Measurements from ENCODE around the gene TTC12. TPM values are rescaled to one million over a fixed set of nuclear protein-coding genes. Genes with fewer than 3 reads are reported as not detected.

TTC12 gene
- total and polyA plus RNA-seq, 2 of the 8 experiments (the other 6 are each of a cell fraction or from before 2014, with no cell fraction given), result 4.7 to 9.0 TPM

GRCh38 chr11:113393501-113393985 is 79.2 kb downstream of the TTC12 start:
- no peak overlapping the region for H4K91ac ChIP-seq (replicated peaks; ENCODE audit: insufficient read length, low read length)
- H3K14ac ChIP-seq (ENCODE audit: insufficient read length), result no peak overlapping the region
- no peaks in the 10 kb centered on the region for H3K79me2 ChIP-seq (ENCODE audit: control insufficient read depth in 1 of 2, insufficient read depth in 2 of 2, low read length in 2 of 2)
- H4K20me1 ChIP-seq (replicated peaks in 1 of 2; ENCODE audit: control insufficient read depth in 1 of 2, insufficient read depth in 2 of 2, low read length in 2 of 2), result no peaks in the 10 kb centered on the region
- H3K23me2 ChIP-seq (ENCODE audit: low read depth, low read length), result no peaks in the 10 kb centered on the region
- ChIA-PET POLR2A (ENCODE audit: partially characterized antibody) (no interaction called here), CTCF (ENCODE audit: partially characterized antibody) (interaction anchor here (0.9 to 1.2 kb wide), 3 partner anchors 8 to 335 kb away, joined by 3 read pairs; no protein-coding TSS in a partner anchor)
- no peaks in the 10 kb centered on the region for H3K27me3 ChIP-seq (replicated peaks in 1 of 4; ENCODE audit: control insufficient read depth in 3 of 4, extremely low read depth in 1 of 4, insufficient read depth in 3 of 4, low read length in 3 of 4)
- H3K4me1 ChIP-seq (replicated peaks in 1 of 4; ENCODE audit: control insufficient read depth in 3 of 4, insufficient read depth in 4 of 4, low read length in 3 of 4), result peaks cover 0 to 4% (median 0%) of the 10 kb centered on the region in 4 experiments; a peak in 1 of 7 replicates
- FAIRE-seq (no peak), DNase-seq (ENCODE audit: low read depth in 1 of 2, low spot score in 2 of 2) (no peak)
- H3K36me3 ChIP-seq (ENCODE audit: control insufficient read depth in 2 of 4, insufficient read depth in 4 of 4, low read length in 3 of 4), result no peaks in the 10 kb centered on the region
- no peak overlapping the region for H3K27ac ChIP-seq (ENCODE audit: low read depth, low read length)
- H2BK15ac ChIP-seq (ENCODE audit: low read length), result no peak overlapping the region
- no peak overlapping the region for H2AFZ ChIP-seq (ENCODE audit: low read length)
- no peak overlapping the region for H3K18ac ChIP-seq (ENCODE audit: extremely low read depth, low read length)
- H2BK12ac ChIP-seq (ENCODE audit: low read depth, low read length), result no peak overlapping the region
- no peak overlapping the region for H4K8ac ChIP-seq (ENCODE audit: extremely low read depth, insufficient read depth, low read length)
- no peak overlapping the region for H3K23ac ChIP-seq (ENCODE audit: insufficient read length)
- H4K5ac ChIP-seq (ENCODE audit: insufficient read length, low read depth, low read length), result no peak overlapping the region
- 73% methylated on average over 8 of the region's 8 CpGs; no CpG with 5 or more reads in 1 of the 2 experiments for WGBS, 2 experiments (ENCODE audit: extremely low coverage in 1 of 2, insufficient coverage in 1 of 2, insufficient read length in 1 of 2, insufficient replicate concordance in 2 of 2, low coverage in 1 of 2, low lambda C conversion rate in 2 of 2, missing lambda C conversion rate in 1 of 2)
- H3K4me3 ChIP-seq (ENCODE audit: extremely low read depth in 1 of 4, insufficient read depth in 2 of 4, low read depth in 3 of 4, low read length in 4 of 4), result no peak overlapping the region
- H3K4ac ChIP-seq (replicated peaks; ENCODE audit: insufficient read length, low read depth, low read length), result no peak overlapping the region
- H2AK5ac ChIP-seq (ENCODE audit: low read depth, low read length), result no peak overlapping the region
- H3K56ac ChIP-seq (replicated peaks; ENCODE audit: insufficient read length, low read depth, low read length), result no peak overlapping the region
- H2BK5ac ChIP-seq (ENCODE audit: low read depth, low read length), result no peak overlapping the region
- no peak for TF ChIP-seq JUND (IDR thresholded peaks at IDR 0.05; ENCODE audit: low read length)
- no peak for TF ChIP-seq POLR2AphosphoS5 (IDR thresholded peaks at IDR 0.05; ENCODE audit: low read depth, low read length)
- no peak for TF ChIP-seq ZNF274 (IDR thresholded peaks at IDR 0.05; ENCODE audit: borderline replicate concordance, extremely low read depth, low read length)
- TF ChIP-seq BCL11A (IDR thresholded peaks at IDR 0.05; ENCODE audit: low read depth in 2 of 2, low read length in 2 of 2), result no peak
- no peak for TF ChIP-seq SP4 (IDR thresholded peaks at IDR 0.05; ENCODE audit: low read length)
- no peak for TF ChIP-seq E2F6 (IDR thresholded peaks at IDR 0.05)
- no peak for TF ChIP-seq BRCA1 (IDR thresholded peaks at IDR 0.05; ENCODE audit: low read depth, low read length)
- TF ChIP-seq JUN (IDR thresholded peaks at IDR 0.05; ENCODE audit: low read depth, low read length), result no peak
- TF ChIP-seq RBBP5 (IDR thresholded peaks at IDR 0.05; ENCODE audit: borderline replicate concordance, low read depth, low read length), result no peak
- no peak for TF ChIP-seq GABPA (IDR thresholded peaks at IDR 0.05; ENCODE audit: borderline replicate concordance, insufficient read depth, low read length)
- no peak for TF ChIP-seq MAFK (IDR thresholded peaks at IDR 0.05; ENCODE audit: low read depth, low read length)
- no peak for TF ChIP-seq PHF8 (conservative IDR thresholded peaks at IDR 0.05; ENCODE audit: low read depth, low read length)
- no peaks in the 10 kb centered on the region for H3K9me3 ChIP-seq (ENCODE audit: insufficient read depth in 2 of 2, low read depth in 1 of 2, low read length in 1 of 2)
- no peak overlapping the region for H3K9ac ChIP-seq (replicated peaks in 1 of 4; ENCODE audit: extremely low read depth in 1 of 4, low read depth in 3 of 4, low read length in 3 of 4)
- H3K79me1 ChIP-seq (ENCODE audit: low read depth, low read length), result no peaks in the 10 kb centered on the region
- H3K4me2 ChIP-seq (ENCODE audit: insufficient read depth in 1 of 2, low read depth in 2 of 2, low read length in 2 of 2), result no peak overlapping the region
- H2BK120ac ChIP-seq (replicated peaks; ENCODE audit: low read depth, low read length), result no peak overlapping the region
- no peak overlapping the region for H2BK20ac ChIP-seq (ENCODE audit: low read length)
